NB4 (cell line): ENCODE data around the gene ATP13A2.

Source experiments
- CTCF ChIP-seq: IDR thresholded peaks from one replicate; pipeline ENCODE4 v1.5.1; 2012; ENCODE audit warnings: low read depth, low read length
- POLR2A ChIP-seq: IDR thresholded peaks from 2 replicates; pipeline ENCODE4 v1.6.1; 2011; ENCODE audit warnings: mild to moderate bottlenecking; ENCODE audit not compliant: insufficient read length; ENCODE audit errors: extremely low read depth

GRCh38 chr1:16973215-16973614, 38.5 kb downstream of the ATP13A2 start:
- TF ChIP-seq CTCF (no peak), POLR2A (no peak)
